GM21717 (cell line): ENCODE data around the gene GDPD3.
"Not testable (repeated sequence)": the region's sequence is repeated elsewhere in the genome, so short reads cannot be mapped to it uniquely, and the experiment has no call there.

Source experiments
- ATAC-seq: cut with Tn5 transposase; IDR thresholded peaks from one replicate; pipeline ENCODE4 v1.9.1; 2021; ENCODE audit warnings: mild to moderate bottlenecking, moderate library complexity; ENCODE audit not compliant: unreplicated experiment

Gene GDPD3

DNA sequence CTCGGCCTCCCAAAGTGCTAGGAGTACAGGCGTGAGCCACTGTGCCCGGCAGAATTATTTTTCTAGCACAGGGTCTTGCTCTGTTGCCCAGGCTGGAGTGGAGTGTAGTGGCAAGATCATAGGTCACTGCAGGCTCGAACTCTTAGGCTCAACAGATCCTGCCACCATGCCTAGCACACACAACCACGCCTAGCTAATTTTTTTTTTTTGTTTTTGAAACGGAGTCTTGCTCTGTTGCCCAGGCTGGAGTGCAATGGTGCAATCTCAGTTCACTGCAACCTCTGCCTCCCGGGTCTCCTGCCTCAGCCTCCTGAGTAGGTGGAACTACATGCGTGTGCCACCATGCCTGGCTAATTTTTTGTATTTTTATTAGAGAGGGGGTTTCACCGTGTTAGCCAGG lies 12.4 kb upstream of the GDPD3 start:
- ATAC-seq, result not testable (repeated sequence)

- no peak for ATAC-seq
These were observed 11.6 kb upstream of the GDPD3 start for GRCh38 chr16:30124985-30125379.

GRCh38 chr16:30122604-30123160 lies 9.3 kb upstream of the GDPD3 start:
- ATAC-seq, result no peak

- no peak for ATAC-seq
These were observed 8.6 kb upstream of the GDPD3 start for GRCh38 chr16:30121741-30122571.

DNA sequence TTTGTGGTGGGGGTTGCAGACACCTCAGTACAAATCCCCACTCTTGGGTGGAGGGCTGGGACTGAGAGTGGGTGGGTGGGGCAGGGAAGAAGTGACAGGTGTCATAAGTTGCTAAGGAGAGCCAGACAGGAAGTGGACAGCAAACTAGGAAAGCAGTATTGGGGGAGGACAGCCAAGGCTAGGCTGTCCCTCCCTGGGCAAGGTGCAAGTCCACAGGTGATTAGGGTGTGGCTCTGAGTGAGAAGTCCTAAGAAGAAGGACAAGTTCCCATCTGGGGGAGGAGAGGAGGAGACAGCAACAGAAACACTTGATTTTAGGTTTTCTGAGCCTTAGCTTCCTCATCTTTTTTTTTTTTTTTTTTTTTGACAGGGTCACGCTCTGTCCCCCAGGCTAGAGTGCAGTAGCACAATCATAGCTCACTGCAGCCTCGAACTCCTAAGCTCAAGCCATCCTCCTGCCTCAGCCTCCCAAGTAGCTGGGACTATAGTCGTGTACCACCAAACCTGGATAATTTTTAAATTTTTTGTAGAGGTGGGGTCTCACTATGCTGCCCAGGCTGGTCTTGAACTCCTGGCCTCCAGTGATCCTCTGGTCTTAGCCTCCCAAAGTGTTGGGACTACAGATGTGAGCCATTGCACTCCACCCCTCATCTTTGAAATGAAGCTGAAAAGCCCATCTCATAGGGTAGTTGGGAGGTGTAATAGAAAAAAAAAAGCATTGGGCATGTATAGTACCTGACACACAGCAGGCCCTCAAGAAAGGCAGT lies 7.2 kb upstream of the GDPD3 start:
- ATAC-seq, result no peak

GRCh38 chr16:30119428-30119827 lies 6.1 kb upstream of the GDPD3 start:
- no peak for ATAC-seq

DNA sequence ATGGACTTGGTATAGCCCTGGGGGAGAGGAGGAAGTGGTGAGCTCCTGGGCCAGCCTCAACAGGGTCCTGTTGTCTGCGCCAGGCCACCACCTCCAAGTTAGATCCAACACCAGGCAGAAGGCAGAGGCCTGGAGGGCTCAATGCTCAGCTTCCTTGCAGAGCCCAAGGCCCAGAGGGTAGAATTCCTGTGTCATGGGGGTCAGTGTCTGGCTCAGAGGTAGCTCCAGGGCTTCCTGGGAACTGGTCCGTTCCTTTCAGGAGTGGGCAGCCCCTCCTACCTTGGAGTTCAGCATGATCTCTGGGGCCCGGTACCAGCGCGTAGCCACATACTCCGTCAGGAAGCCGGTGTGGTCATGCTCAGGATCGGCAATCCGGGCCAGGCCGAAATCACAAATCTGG lies 4.4 kb upstream of the GDPD3 start:
- ATAC-seq, result no peak

DNA sequence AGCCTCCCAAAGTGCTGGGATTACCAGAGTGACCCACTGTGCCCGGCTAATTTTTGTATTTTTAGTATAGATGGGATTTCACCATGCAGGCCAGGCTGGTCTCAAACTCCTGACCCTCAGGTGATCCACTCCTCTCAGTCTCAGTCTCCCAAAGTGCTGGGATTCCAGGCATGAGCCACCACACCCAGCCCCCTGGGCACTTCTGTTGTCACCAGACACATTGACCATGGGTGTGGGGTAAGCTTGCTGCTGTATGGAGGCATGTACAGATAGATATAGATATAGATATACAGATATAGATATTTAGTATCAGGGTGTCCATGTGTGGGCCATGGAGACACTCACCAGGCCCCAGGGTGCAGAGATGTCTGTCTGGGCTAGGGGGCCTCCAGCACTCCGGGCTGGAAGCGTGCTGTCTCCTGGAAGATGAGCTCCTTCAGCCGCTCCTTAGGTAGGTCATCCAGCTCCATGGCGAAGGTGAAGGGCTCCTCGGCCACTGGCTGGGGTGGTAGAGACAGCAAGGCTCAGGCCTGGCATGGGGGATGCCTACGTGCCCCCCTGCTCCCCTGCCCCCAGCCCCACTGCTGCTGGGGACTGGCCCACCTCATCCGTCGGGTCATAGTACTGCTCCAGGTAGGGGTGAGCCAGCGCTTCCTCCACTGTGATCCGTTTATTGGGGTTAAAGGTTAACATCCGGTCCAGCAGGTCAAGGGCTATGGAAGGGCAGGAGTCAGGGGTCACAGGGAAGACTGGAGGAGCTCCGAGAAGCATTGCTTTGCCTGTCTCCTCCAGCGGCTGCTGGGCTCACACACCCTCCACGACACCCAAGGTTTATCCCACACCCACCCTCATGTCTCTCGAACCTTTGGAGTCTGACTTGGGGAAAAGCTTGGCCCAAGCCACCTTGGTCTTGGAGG lies 3.2 kb upstream of the GDPD3 start:
- ATAC-seq, result no peak

DNA sequence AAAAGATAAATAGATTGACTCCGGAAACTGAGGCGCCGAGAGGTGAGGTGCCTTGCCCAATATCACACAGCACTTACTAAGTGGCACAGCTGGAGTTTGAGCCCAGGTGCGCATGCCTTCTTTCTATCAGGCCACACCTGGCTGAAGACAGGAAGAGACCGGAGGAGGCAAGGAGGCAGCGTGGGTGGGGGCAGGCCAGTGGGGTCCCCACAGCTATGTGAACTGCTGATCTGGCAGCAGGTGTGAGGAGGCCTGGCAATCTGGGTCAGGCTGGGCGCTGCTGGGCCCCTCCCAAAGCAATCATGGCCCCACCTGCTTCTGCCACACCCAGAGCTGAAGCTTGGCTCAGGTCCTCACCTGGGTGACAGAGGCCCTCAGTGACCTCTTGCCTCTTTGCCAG lies 1.9 kb upstream of the GDPD3 start:
- no peak for ATAC-seq

DNA sequence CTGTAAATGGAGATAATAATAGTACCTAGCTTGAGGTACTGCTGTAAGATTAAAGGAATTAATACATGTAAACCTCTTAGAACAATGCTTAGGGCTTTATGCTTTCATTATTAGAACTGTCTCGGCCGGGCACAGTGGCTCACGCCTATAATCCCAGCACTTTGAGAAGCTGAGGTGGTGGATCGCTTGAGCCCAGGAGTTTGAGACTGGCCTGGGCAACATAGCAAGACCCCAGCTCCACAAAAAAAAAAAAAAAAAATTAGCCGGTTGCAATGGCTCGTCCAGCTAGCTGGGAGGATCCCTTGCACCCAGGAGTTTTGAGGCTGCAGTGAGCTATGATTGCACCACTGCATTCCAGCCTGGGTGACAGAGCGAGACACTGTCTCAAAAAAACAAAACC lies 1.5 kb upstream of the GDPD3 start:
- not testable (repeated sequence) for ATAC-seq

DNA sequence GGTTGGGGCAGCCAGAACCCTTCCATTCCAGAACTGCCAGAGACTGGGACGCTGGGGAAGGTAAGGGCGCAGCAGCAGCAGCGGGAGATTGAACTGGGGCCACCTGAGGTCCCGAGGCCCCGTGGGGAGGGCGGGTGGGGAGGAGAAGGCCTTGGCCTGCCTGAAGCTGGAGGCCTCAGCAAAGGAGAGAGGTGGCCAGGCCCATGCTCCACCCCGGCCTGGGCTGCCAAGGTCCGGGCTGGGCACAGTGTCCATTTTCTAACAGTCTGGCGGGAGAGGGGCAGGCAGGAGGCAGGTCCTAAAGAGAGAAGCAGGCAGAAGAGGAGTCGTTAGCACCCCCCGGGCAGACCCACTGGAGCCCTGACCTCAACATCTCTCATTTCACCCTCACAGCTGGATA lies 1.1 kb upstream of the GDPD3 start:
- no peak for ATAC-seq

- no peak for ATAC-seq
These were observed 485 bp upstream of the GDPD3 start for GRCh38 chr16:30113711-30114333.

- no peak for ATAC-seq
These were observed 923 bp downstream of the GDPD3 start for GRCh38 chr16:30112197-30113030.

DNA sequence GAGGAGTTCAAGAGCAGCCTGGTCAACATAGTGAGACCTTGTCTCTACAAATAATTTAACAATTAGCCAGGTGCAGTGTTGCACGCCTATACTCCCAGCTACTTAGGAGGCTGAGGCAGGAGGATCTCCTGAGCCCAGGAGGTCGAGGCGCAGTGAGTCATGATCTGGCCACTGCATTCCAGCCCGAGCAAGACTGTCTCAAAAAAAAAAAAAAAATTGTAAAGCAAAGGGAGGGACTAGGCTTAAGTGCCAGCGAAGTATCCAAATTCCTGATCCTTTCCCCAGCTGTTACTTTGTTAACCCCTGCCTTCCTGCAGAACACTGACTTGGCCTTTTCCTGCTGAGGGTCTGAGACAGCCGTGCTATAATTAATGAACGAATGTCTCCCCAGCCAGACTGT lies 2.7 kb downstream of the GDPD3 start:
- ATAC-seq, result no peak

DNA sequence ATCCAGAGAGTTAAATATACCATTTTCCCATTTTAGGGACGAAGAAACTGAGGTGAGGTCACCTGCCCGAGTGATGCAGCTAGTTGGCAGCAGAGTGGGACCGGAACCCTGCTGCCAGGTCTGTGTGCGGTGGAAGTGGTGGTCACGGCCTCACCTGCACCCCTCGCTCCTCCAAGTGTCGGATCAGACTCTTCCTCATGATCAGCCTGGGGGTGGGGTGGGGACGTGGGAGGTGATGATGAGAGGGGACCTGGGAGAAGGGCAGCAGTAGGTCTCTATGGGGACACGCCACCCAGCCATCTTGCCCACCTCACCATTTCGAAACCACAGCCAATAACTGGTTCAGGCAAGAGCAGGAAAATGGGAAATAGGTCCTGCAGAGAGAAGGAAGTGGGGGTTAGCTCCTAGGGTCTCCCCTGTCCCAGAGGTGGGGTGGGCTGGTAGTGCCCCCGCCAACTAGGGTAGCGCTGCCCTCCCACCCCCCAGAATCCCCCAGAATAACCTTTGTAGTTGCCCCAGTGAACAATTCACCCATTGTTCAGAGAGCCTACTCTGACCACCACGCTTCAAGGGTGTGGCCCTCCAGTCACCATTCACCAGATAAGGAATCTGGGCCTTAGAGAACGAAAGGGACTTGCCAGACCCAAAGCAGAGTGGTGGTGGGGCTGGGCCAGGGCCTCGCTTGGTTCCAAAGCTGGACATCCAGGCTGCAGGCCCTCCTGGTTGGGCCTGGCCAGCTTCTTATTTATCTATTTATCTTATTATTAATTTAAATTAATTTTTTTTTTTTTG lies 5.1 kb downstream of the GDPD3 start:
- ATAC-seq, result no peak

DNA sequence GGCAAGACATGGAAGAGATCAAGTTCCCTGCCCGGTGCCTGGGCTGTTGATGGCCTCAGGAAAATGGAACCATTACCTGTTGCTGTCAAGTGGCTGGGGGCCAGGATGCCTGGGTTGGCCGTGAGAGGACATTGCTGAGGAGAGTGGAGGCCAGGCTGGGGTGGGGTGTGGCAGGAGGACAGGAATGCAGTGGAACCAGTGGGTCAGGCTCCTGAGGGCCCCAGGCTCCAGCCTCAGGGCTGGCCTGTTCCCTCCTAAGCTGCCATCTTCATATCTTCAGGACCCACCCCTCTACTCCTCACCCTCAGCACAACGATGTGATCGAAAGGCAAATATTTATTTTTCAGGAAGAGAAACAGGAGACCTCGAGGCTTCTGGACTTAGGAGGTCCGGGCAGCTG lies 8.8 kb downstream of the GDPD3 start:
- ATAC-seq, result no peak

DNA sequence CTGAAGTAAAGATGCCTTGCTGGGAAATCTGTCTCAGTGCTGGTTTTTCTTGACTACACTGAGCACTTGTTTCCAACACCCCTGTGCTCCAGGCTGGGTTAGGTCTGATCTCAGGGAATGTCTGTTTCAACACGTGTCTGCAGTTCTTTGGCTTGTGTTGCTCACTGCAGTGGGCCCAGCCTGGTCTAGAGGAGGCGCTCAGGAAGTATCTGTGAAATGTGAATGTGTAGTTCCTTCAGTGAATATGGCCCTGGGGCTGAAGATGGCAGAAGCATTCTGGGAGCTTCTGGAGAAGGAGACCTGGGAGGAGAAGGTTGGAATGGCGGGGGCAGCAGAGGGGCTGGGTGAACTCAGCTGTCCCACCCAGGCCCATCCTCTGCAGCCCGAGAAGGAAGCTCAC lies 9.2 kb downstream of the GDPD3 start:
- no peak for ATAC-seq

DNA sequence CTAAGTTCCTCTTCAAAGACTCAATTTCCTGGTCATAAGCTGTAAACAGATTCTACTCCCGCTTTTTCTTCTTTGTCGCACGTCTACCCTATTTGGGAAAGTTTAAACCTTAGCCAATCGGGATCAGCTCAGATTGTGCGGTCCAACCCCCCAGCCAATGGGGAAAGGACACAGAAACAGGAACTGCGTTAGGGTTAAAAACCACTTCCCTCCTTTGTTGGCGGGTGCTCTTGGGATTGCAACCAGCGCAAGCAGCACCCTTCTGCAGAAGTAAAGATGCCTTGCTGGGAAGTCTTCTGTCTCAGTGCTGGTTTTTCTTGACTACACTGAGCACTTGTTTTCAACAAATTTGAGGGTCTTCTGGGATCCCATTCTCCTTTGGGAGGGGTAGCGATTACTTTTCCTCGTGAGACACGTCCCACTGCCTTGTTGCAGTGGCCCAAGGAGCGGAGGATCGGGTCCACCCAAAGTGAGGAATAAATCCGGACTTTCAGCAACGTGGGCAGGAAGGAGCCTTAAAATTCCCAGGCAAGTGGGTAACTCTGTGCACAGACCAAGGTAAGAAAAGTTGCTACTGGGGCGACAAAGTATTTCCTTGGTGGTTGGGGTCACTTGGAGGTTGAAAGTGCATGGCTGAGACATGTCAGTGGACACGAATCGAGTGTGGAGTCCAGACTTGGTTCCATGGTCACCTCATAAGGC lies 16.3 kb downstream of the GDPD3 start:
- ATAC-seq, result no peak
